22Rv1 (cell line): ENCODE measurements around the gene TENT5C.

Experiments used
- H3K27ac ChIP-seq: fragments of 450-650 bp; 2 replicates; pipeline ENCODE4 v1.5.1; 2017
- CTCF ChIP-seq: fragments of 450-650 bp; IDR thresholded peaks from 2 replicates; pipeline ENCODE4 v1.5.1; 2017; ENCODE audit warnings: mild to moderate bottlenecking
- ZFX ChIP-seq: fragments of 450-650 bp; IDR thresholded peaks from 2 replicates; pipeline ENCODE4 v1.6.1; 2017; ENCODE audit warnings: antibody characterized with exemption, borderline replicate concordance

TENT5C gene

GRCh38 chr1:117657031-117657430 is 51.2 kb downstream of the TENT5C start:
- H3K27ac ChIP-seq = no peak overlapping the region
- TF ChIP-seq ZFX = no peak
- TF ChIP-seq CTCF = no peak

- no peak for TF ChIP-seq CTCF
- TF ChIP-seq ZFX = no peak
- no peak overlapping the region for H3K27ac ChIP-seq
Observed at GRCh38 chr1:117657949-117658660, 52.3 kb downstream of the TENT5C start.

- TF ChIP-seq CTCF = no peak
- TF ChIP-seq ZFX = no peak
- no peak overlapping the region for H3K27ac ChIP-seq
Observed at GRCh38 chr1:117658676-117659075, 52.8 kb downstream of the TENT5C start.

- H3K27ac ChIP-seq = no peak overlapping the region
- TF ChIP-seq CTCF (no peak), ZFX (no peak)
Observed at GRCh38 chr1:117659550-117660270, 53.9 kb downstream of the TENT5C start.

DNA sequence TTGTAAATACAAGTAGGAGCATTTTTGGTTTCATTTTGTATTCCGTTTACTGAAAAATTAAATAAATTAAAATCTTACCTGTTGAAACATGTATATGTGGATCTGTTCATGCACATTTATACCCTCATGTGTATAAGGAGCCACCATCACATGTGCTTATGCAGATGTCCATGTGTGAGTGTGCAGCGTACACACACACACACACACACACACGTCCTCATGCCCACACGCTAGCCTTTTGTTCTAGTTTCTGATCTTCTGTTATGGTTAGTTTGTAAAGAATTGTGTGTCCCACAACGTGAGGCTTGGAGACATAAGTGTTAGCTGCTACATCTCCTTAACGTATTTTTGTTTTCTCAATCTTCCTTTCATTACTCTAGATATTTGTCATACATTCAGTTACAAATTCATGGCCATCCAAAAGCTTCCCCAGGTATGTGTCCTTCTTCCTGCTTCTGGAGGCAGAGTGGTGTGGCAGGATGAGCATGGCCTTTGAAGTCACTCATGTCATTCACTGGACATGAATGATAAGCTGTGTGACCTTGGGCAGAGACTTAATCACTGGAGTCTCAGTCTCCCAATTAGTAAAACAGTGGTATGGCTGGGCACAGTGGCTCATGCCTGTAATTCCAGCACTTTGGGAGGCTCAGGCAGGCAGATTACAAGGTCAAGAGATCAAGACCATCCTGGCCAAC is 54.6 kb downstream of the TENT5C start:
- TF ChIP-seq ZFX = no peak
- TF ChIP-seq CTCF = no peak
- no peak overlapping the region for H3K27ac ChIP-seq

DNA sequence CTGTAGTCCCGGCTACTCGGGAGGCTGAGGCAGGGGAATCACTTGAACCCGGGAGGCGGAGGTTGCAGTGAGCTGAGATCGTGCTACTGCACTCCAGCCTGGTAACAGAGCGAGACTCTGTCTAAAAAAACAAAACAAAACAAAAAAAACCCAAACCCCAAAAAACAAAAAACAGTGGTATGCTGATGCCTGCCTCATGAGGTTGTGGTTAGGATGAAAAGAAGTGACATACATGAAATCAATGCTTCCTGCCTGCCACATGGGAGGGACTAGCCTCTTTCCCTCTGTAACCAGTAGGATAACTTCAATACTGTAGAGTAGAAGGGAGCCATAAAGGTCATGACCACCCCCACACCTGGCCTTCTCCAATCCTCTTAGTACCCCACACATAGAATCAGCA is 55.2 kb downstream of the TENT5C start:
- TF ChIP-seq CTCF = no peak
- no peak for TF ChIP-seq ZFX
- H3K27ac ChIP-seq = no peak overlapping the region

DNA sequence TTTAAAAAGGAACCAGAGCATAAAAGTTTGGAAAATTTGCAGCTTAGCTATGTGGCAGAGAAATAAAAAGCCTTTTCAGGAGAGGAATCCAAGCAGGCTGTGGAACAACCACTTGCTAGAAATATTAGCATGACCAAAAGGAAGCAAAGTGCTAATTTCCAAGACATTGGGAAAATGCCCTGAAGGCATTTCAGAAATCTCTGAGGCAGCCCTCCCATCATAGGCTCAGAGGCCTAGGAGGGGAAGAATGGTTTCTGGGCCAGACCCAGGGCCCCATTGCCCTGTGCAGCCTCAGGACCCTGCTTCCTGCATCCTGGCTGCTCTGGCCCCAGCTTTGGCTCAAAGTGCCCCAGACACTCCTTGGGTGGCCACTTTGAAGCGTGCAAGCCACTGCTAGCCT is 56.8 kb downstream of the TENT5C start:
- TF ChIP-seq CTCF = no peak
- TF ChIP-seq ZFX = no peak
- H3K27ac ChIP-seq = no peak overlapping the region
